Prostate gland (tissue), 2 donors: ENCODE measurements around the gene MORN3. TPM values are rescaled to one million over a fixed set of nuclear protein-coding genes. Genes with fewer than 3 reads are reported as not detected.

Experiments used
- DNase-seq: peaks from one replicate; pipeline ENCODE4 v3.0.0-alpha.2; 2019; ENCODE audit warnings: low spot score
- H3K27ac ChIP-seq, 2 donors: fragments of 200-600 bp; sonication (generic); 2 replicates each; pipeline ENCODE4 v1.5.1; 2017 to 2019
- H3K27me3 ChIP-seq: fragments of 200-600 bp; sonication (generic); replicated peaks from 2 replicates; pipeline ENCODE4 v1.5.1; 2019; ENCODE audit not compliant: insufficient read depth
- H3K36me3 ChIP-seq, 2 donors: fragments of 200-600 bp; sonication (generic); 1 replicate in 1 of 2; 2 replicates in 1 of 2; pipeline versions ENCODE4 v1.5.1 to v1.8.1; 2017 to 2019
- H3K4me1 ChIP-seq: fragments of 200-600 bp; sonication (generic); replicated peaks from 2 replicates; pipeline ENCODE4 v1.5.1; 2019
- H3K4me3 ChIP-seq, 2 donors: fragments of 200-600 bp; sonication (generic); 2 replicates each; pipeline ENCODE4 v1.5.1; 2017 to 2019
- H3K9me3 ChIP-seq: fragments of 200-600 bp; sonication (generic); 2 replicates; pipeline ENCODE4 v1.5.1; 2017
- POLR2A ChIP-seq: fragments of 450-650 bp; IDR thresholded peaks from one replicate; pipeline ENCODE4 v1.6.1; 2016; ENCODE audit warnings: antibody characterized with exemption, mild to moderate bottlenecking
- POLR2AphosphoS5 ChIP-seq: sonication (generic); formaldehyde crosslinking; IDR thresholded peaks from one replicate; pipeline ENCODE4 v1.6.1; 2017; ENCODE audit warnings: antibody characterized with exemption
- WGBS: methylation state at CpG from one replicate; pipeline ENCODE4 v1.1.5; 2018; 5-methylcytosine and 5-hydroxymethylcytosine counted together
- intact Hi-C: fragments of 100-400 bp; cut with DNase I; formaldehyde crosslinking; loops from one replicate; pipeline ENCODE4 v1.14.2; 2022
- total RNA-seq, 2 donors: library from RNA; depleted of rRNA; stranded (reverse); fragments of >200 nt; gene quantifications; one replicate each; pipeline ENCODE4 v1.1.0, GENCODE V29; 2016
- TF ChIP-seq, protein P1 (sequence below), 4 experiments: fragments of 200-600 bp in 2 of 4; fragments of 450-650 bp in 2 of 4; sonication (generic) in 2 of 4; IDR thresholded peaks; 1 replicate in 3 of 4; 2 replicates in 1 of 4; pipeline ENCODE4 v1.5.1; 2016 to 2019; ENCODE audit warnings: antibody characterized with exemption in 4 of 4, mild to moderate bottlenecking in 2 of 4, moderate library complexity in 2 of 4

MORN3 gene
- total RNA-seq, 2 donors from 2014 or later, result 1.5 TPM; not detected in 1

DNA sequence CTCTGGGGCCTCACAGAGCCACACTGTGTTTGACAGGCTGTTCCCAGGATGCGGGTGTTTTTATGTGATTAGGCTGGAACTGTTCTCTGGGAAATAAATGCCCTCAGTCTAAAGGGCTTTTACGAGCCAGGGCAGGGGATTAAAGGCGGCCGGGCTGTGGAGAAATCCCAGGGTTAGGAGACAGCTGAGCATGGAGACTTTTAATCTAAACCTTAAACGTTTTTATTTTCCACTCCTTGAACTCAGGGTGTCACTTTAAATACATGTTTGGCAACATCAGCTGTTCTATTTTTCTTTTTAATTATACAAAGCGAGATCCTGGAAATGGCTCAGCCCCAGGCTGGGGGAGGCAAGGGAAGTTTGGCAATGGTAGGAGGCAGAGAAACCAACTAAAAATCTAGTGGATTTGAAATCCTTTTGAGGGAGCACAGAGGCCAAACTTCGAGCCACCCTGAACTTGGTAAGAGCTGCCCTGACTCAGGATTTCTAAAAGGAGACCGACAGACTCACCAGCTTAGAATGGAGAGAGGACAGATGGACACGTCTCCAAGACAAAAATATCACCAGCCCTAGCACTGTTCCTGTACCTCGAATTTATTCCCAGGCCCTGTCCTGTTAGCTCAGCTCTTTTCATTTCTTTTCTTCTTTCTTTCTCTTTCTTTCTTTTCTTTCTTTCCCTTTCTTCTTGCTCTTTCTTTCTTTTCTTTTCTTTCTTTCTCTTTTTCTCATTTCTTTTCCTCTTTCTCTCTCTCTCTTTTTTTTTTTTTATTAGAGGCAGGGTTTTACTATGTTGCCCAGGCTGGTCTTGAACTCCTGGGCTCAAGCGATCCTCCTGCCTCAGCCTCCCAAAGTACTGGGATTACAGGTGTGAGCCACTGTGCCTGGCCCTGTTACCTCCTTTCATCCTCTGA is 59.0 kb downstream of the MORN3 start:
- Histone ChIP-seq H3K36me3 (no peaks in the 10 kb centered on the region), H3K9me3 (no peaks in the 10 kb centered on the region), H3K27ac (peak overlapping the region; percentile 1 to 33), H3K27me3 (no peaks in the 10 kb centered on the region), H3K4me3 (no peak overlapping the region), H3K4me1 (no peaks in the 10 kb centered on the region)
- intact Hi-C loops, result no loop called here
- WGBS, result 16% methylated on average over 11 of the region's 11 CpGs
- no peak for DNase-seq
- TF ChIP-seq POLR2AphosphoS5 (no peak), POLR2A (no peak)
- TF ChIP-seq, protein P1, sequence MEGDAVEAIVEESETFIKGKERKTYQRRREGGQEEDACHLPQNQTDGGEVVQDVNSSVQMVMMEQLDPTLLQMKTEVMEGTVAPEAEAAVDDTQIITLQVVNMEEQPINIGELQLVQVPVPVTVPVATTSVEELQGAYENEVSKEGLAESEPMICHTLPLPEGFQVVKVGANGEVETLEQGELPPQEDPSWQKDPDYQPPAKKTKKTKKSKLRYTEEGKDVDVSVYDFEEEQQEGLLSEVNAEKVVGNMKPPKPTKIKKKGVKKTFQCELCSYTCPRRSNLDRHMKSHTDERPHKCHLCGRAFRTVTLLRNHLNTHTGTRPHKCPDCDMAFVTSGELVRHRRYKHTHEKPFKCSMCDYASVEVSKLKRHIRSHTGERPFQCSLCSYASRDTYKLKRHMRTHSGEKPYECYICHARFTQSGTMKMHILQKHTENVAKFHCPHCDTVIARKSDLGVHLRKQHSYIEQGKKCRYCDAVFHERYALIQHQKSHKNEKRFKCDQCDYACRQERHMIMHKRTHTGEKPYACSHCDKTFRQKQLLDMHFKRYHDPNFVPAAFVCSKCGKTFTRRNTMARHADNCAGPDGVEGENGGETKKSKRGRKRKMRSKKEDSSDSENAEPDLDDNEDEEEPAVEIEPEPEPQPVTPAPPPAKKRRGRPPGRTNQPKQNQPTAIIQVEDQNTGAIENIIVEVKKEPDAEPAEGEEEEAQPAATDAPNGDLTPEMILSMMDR (IDR thresholded peaks at IDR 0.05), result no peak

DNA sequence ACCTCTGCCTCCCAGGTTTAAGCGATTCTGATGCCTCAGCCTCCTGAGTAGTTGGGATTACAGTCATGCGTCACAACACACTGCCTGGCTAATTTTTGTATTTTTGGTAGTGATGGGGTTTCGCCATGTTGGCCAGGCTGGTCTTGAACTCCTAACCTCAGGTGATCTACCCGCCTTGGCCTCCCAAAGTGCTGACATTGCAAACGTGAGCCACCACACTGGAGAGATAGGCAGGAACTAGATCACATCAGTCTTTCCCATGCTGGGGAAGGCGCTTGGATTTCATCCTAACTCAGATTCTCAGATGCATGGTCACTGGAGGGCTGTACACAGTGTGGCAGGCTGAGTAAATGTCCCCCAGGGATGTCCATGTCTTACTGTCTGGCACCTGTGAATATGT is 61.2 kb downstream of the MORN3 start:
- no peak for DNase-seq
- TF ChIP-seq POLR2A (no peak), POLR2AphosphoS5 (no peak)
- TF ChIP-seq, protein P1 (IDR thresholded peaks at IDR 0.05), result no peak
- Histone ChIP-seq H3K4me3 (no peak overlapping the region), H3K27me3 (no peaks in the 10 kb centered on the region), H3K9me3 (no peaks in the 10 kb centered on the region), H3K4me1 (no peaks in the 10 kb centered on the region), H3K36me3 (no peaks in the 10 kb centered on the region), H3K27ac (no peak overlapping the region)
- 97% methylated on average over 6 of the region's 6 CpGs for WGBS
- intact Hi-C loops, result no loop called here

DNA sequence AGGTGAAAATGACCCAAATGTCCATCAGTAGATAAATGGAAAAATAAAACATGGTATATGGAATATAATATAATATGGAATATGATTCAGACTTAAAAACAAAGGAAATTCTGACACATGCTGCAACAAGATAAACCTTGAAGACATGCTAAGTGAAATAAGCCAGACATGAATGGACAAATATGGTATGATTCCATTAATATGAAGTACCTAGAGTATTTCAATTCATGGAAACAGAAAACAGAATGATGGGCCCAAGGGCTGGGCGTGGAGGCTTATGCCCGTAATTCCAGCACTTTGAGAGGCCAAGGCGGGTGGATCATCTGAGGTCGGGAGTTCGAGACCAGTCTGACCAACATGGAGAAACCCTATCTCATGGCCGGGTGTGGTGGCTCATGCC is 65.9 kb downstream of the MORN3 start:
- Histone ChIP-seq H3K27me3 (no peaks in the 10 kb centered on the region), H3K9me3 (no peaks in the 10 kb centered on the region), H3K27ac (no peak overlapping the region), H3K4me3 (no peak overlapping the region), H3K4me1 (no peaks in the 10 kb centered on the region), H3K36me3 (no peaks in the 10 kb centered on the region)
- WGBS, result 90% methylated on average over 6 of the region's 6 CpGs
- TF ChIP-seq POLR2AphosphoS5 (no peak), POLR2A (no peak)
- TF ChIP-seq, protein P1 (IDR thresholded peaks at IDR 0.05), result no peak
- DNase-seq, result no peak
- intact Hi-C loops, result no loop called here

DNA sequence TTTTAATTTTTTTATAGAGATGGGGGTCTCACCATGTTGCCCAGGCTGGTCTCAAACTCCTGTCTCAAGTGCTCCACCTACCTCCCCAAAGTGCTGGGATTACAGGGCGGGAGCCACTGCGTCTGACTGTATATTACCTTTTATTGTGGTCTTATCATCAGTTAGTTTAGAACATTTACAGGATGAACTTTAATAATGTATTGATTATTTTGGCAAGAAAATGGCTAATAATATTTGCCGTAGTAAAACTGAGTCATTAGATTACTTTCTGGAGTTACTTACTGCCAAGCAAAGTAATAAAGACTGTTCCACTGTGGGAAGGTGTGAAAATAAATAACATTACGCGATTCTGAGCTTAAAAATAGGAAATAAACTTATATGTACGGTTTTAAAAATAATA is 66.7 kb downstream of the MORN3 start:
- H3K4me1 ChIP-seq, result no peaks in the 10 kb centered on the region
- no peak overlapping the region for H3K4me3 ChIP-seq
- no peak for DNase-seq
- no peaks in the 10 kb centered on the region for H3K9me3 ChIP-seq
- H3K27me3 ChIP-seq, result no peaks in the 10 kb centered on the region
- 45% methylated on average over 6 of the region's 6 CpGs for WGBS
- no peaks in the 10 kb centered on the region for H3K36me3 ChIP-seq
- TF ChIP-seq, protein P1 (IDR thresholded peaks at IDR 0.05), result no peak
- TF ChIP-seq POLR2AphosphoS5 (peak; percentile 51), POLR2A (no peak)
- intact Hi-C loops, result no loop called here
- no peak overlapping the region for H3K27ac ChIP-seq
